NT2/D1 (cell line): ENCODE measurements around the gene DOCK9.

Experiments
- DNase-seq: peaks from one replicate; pipeline ENCODE4 v3.0.0-alpha.2; 2011; ENCODE audit warnings: low read depth, low spot score
- H3K27me3 ChIP-seq: 2 replicates; pipeline ENCODE4 v1.6.0; 2011; ENCODE audit warnings: mild to moderate bottlenecking; ENCODE audit not compliant: insufficient read length, insufficient read depth
- H3K36me3 ChIP-seq: 2 replicates; pipeline ENCODE4 v1.6.1; 2011; ENCODE audit warnings: mild to moderate bottlenecking, low read length, mixed read lengths; ENCODE audit not compliant: insufficient read depth, insufficient read length
- H3K4me1 ChIP-seq: 2 replicates; pipeline ENCODE4 v1.5.1; 2011; ENCODE audit not compliant: insufficient read depth, insufficient read length
- H3K4me3 ChIP-seq: 2 replicates; pipeline ENCODE4 v1.5.1; 2011; ENCODE audit warnings: low read depth; ENCODE audit not compliant: insufficient read length
- H3K9ac ChIP-seq: 2 replicates; pipeline ENCODE4 v1.6.0; 2011; ENCODE audit warnings: low read depth; ENCODE audit not compliant: insufficient read length
- H3K9me3 ChIP-seq: 2 replicates; pipeline ENCODE4 v1.5.1; 2011; ENCODE audit warnings: mild to moderate bottlenecking, low read length; ENCODE audit not compliant: insufficient read depth
- SUZ12 ChIP-seq: IDR thresholded peaks from 2 replicates; pipeline ENCODE4 v1.6.1; 2011; ENCODE audit not compliant: insufficient read length, insufficient read depth; ENCODE audit errors: extremely low read depth
- YY1 ChIP-seq: IDR thresholded peaks from 2 replicates; pipeline ENCODE4 v1.6.1; 2011; ENCODE audit not compliant: insufficient read length, insufficient read depth
- ZNF274 ChIP-seq: IDR thresholded peaks from 2 replicates; pipeline ENCODE4 v1.6.1; 2011; ENCODE audit warnings: mild to moderate bottlenecking, low read depth, low read length

DOCK9 gene

DNA sequence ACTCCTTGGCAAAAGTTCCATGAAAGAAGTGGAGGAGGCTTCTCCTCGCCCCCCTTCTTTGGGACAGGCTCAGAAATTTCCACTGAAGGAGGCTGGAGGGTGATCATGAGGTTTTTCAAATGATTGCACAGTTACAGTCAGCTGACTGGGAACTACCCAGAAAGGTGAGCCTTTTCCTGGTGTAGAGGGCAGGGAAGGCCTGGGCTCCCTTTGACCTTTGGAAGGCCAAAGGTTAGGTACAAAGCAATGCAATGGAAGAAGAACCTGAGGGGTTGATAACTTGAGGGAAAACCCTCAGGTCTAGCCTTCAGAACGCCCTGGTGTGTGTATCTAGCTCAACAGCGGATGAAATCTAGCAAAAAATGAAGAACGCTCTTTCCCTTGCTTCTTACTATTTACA, 175.3 kb downstream of the DOCK9 start:
- no peak overlapping the region for H3K9ac ChIP-seq
- H3K36me3 ChIP-seq, result peaks cover 5% of the 10 kb centered on the region
- TF ChIP-seq SUZ12 (no peak), YY1 (no peak), ZNF274 (no peak)
- DNase-seq, result no peak
- H3K9me3 ChIP-seq, result no peaks in the 10 kb centered on the region
- H3K4me3 ChIP-seq, result no peak overlapping the region
- no peaks in the 10 kb centered on the region for H3K27me3 ChIP-seq
- H3K4me1 ChIP-seq, result no peaks in the 10 kb centered on the region

DNA sequence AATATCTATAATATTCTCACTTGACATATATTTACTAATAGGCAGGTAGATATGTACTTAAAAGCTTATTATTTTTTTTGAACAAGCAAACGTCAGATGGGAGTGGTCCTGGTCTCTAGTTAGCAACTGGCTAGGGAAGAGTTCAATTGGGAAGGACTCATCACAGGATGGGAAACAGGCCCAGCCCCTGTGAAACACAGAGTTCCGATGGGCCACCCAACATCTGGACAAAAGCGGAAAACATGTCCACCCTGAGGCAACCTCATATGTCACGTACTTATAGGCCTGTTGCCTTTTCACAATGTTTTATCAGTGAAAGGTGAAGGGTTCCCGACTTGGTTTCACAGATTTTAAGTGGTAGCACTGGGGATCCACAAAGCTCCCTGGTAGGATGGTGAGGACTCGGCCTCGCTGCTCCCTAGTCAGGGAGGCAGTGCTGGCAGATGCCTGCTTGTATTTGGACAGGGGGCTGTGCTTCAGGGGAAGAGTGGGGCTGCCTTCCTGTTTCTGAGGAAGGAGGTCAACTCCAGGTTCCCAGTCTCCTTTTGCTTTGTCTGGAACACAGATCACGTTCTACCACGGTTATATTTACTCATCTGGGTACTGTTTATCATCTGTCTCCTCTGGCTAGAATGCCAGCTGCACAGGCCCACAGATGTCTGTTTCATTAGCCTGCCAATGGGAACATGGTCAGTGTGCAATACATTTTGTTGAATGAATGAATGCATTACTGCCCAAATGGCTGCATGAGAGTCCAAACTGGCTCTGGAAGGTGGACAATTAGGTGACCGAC, 176.0 kb downstream of the DOCK9 start:
- Histone ChIP-seq H3K36me3 (peaks cover 5% of the 10 kb centered on the region), H3K27me3 (no peaks in the 10 kb centered on the region), H3K4me3 (no peak overlapping the region), H3K9me3 (no peaks in the 10 kb centered on the region), H3K4me1 (no peaks in the 10 kb centered on the region), H3K9ac (no peak overlapping the region)
- DNase-seq, result no peak
- TF ChIP-seq YY1 (no peak), ZNF274 (no peak), SUZ12 (no peak)

DNA sequence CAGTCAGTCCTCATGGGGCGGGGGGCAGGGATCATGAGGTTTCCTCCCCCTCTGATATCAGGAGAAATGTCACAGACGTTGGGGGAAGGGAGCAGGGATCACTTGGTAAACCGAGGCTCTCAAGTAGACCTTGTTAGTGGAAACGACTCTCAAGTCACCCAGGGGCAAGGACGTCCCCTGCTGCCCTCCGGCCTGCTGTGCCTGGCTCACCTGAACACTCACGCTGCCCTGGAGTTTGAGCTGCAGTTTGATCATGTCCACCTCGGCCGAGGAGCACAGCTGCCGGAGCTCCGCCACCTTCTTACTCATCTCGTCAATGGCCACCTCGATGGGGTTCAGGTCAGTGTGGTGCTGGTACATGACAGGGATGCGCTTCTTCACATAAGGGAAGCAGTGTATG, 177.8 kb downstream of the DOCK9 start:
- Histone ChIP-seq H3K36me3 (peaks cover 5% of the 10 kb centered on the region), H3K4me1 (no peaks in the 10 kb centered on the region), H3K9me3 (no peaks in the 10 kb centered on the region), H3K27me3 (no peaks in the 10 kb centered on the region), H3K9ac (no peak overlapping the region), H3K4me3 (no peak overlapping the region)
- no peak for DNase-seq
- TF ChIP-seq YY1 (no peak), ZNF274 (no peak), SUZ12 (no peak)

DNA sequence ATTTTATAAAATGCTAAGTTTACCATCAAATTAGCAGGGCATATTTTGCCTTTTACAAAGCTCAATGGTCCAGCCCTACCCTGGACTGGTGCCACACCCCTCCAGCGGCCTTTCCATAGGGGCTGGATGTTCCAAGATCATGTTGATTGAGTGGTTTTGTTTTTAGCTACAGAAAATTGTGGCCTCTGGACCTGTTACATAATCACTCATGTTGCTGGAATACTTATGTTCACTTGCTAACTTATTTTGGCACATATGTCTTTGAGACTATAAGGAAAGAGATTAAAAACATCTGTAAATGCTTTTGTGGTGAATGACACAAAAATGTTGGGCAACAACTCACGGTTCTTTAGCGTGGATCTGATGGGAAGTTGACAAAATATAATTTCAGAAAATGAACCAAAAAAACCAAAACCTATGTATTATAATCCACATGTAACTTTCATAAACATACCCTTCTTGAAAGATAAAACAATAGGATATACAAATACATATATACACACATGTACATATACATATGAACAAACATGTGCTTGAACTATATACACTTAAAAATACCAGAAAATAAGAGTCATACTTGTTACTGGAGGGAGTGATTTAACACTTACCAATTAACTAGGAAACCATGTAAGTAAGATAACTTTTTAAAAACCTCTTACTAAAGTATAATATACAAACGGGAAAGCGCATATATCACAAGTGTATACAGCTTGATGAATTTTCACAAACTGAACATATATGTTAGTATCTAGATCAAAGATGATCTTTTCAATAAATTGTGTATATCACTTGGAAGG, 178.8 kb downstream of the DOCK9 start:
- no peak for TF ChIP-seq ZNF274
- no peak for TF ChIP-seq SUZ12
- TF ChIP-seq YY1, result no peak
- Histone ChIP-seq H3K4me3 (no peak overlapping the region), H3K4me1 (no peaks in the 10 kb centered on the region), H3K9ac (no peak overlapping the region), H3K36me3 (peaks cover 3% of the 10 kb centered on the region), H3K9me3 (no peaks in the 10 kb centered on the region), H3K27me3 (no peaks in the 10 kb centered on the region)
- no peak for DNase-seq

DNA sequence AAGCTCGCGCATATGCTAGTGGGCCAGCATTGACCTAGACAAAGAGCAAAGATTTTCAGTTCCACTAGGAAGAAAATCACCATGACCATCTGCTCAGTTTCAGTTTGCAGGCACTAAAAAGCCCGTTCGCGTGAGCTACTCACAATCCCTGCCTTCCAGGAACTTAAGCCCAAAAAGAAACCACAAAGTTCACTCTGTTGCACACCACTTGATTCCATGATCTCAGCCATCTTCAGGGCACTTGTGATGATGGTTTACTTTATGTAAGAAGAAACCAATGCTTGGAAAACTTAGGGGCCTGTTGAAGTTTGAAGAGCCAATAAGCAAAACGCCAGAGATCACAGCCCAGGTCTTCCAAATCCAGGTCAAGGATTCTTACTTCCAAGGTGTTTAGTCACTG, 180.4 kb downstream of the DOCK9 start:
- TF ChIP-seq YY1, result no peak
- no peak for TF ChIP-seq ZNF274
- no peak for TF ChIP-seq SUZ12
- no peak for DNase-seq
- Histone ChIP-seq H3K9ac (no peak overlapping the region), H3K36me3 (peaks cover 3% of the 10 kb centered on the region), H3K4me1 (no peaks in the 10 kb centered on the region), H3K9me3 (no peaks in the 10 kb centered on the region), H3K4me3 (no peak overlapping the region), H3K27me3 (no peaks in the 10 kb centered on the region)

DNA sequence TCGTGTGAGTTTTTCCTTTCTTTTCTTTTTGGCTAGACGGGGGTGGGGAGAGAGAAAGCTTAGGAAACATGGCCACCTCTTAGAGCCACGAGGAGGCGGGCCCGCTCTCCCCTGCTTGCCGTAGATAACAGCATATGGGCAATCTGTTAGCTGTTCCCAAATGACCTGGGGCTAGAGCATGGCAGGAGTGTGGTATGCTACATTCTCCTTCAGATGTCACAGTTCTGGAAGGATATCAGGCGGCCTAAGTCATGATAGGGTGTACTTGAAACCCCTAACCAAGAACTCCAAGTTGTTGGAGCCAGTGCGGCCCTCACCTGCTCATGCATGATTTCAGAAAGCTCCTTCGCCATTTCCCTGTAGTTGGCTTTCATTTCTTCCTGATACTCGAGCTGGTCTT, 181.1 kb downstream of the DOCK9 start:
- Histone ChIP-seq H3K4me3 (no peak overlapping the region), H3K36me3 (peaks cover 3% of the 10 kb centered on the region), H3K4me1 (no peaks in the 10 kb centered on the region), H3K27me3 (no peaks in the 10 kb centered on the region), H3K9ac (no peak overlapping the region), H3K9me3 (no peaks in the 10 kb centered on the region)
- no peak for DNase-seq
- TF ChIP-seq YY1 (no peak), SUZ12 (no peak), ZNF274 (no peak)

DNA sequence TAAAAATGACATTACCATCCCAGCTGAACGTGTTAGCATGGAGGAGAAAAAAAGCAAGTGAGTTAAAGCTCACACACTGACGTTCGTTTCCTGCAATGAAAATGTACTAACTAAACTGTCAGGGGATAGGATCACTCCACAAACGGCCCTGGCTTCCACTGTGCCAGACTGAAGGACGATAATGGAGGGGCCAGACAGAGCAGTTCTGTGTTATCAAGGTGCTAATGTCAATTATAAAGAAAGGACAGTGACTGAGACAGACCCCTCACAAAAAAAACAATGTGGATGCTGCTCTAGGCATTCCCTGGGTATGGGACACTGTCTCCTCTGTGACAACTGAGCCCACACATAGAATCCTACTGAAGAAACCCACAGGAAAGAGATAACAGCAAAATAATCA, 181.7 kb downstream of the DOCK9 start:
- DNase-seq, result no peak
- Histone ChIP-seq H3K9ac (no peak overlapping the region), H3K27me3 (no peaks in the 10 kb centered on the region), H3K9me3 (no peaks in the 10 kb centered on the region), H3K4me3 (no peak overlapping the region), H3K36me3 (peaks cover 3% of the 10 kb centered on the region), H3K4me1 (no peaks in the 10 kb centered on the region)
- TF ChIP-seq SUZ12 (no peak), ZNF274 (no peak), YY1 (no peak)
